ENCODE data around the gene EXOC2. TPM values are rescaled to one million over a fixed set of nuclear protein-coding genes. Genes with fewer than 3 reads are reported as not detected.

The EXOC2 gene
- total RNA-seq, 4 donors from 2014 or later, result 18.1 to 32.3 (median 21.6) TPM

DNA sequence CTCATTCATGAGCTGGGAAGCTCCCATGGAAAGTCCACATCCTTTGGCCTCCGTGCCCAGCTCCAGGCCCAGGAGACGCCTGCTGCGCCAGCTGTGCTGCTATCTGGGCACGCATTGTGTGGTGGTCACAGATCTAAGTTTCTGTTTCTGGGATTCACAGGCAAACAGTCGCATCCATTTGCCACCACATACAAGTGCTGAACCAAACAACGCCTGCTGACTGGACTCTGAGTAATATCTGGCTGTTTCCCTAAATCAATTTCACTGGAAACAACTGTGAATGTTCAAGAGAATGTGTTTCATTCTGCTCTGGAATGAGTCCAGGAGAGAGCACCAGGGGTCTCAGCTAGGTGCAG lies 255.9 kb downstream of the EXOC2 start:
- ATAC-seq (ENCODE audit: low FRiP score) (no peak), DNase-seq (ENCODE audit: low spot score) (no peak)
- TF ChIP-seq, protein P1, sequence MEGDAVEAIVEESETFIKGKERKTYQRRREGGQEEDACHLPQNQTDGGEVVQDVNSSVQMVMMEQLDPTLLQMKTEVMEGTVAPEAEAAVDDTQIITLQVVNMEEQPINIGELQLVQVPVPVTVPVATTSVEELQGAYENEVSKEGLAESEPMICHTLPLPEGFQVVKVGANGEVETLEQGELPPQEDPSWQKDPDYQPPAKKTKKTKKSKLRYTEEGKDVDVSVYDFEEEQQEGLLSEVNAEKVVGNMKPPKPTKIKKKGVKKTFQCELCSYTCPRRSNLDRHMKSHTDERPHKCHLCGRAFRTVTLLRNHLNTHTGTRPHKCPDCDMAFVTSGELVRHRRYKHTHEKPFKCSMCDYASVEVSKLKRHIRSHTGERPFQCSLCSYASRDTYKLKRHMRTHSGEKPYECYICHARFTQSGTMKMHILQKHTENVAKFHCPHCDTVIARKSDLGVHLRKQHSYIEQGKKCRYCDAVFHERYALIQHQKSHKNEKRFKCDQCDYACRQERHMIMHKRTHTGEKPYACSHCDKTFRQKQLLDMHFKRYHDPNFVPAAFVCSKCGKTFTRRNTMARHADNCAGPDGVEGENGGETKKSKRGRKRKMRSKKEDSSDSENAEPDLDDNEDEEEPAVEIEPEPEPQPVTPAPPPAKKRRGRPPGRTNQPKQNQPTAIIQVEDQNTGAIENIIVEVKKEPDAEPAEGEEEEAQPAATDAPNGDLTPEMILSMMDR (IDR thresholded peaks at IDR 0.05), result no peak

DNA sequence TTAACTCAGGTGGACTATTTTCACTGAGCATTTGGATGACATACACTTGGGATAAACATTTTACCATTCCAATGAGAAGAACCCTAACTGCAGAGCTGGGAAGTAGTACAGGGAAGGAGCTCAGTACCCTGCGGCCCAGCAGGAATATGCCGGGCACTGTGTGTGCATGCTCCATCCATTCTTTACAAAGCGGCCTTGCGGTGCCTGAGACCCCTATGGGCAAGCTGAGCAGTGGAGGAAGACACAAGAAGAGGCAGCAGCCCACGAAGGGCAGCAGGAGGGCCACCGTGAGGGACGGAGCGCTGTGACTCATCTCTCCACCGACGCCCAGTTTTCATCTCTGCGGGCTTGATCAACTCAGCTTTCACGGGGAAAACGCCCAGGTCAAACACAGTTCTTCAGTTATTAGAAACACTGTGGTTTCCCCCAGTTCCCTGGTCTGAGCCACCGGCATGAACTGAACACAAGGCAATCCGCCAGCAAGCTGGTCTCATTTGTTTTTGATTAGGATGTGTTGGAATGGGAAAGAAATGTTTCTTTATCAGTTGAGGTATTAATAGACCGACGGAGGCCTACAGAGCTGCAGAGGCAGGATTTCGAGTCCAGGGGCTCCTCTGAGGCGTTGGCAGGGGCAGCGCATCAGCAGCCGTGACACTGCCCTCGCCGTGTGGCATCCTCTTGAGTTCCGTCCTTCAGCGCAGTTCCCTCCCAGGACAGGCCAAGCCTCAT lies 256.5 kb downstream of the EXOC2 start:
- no peak for ATAC-seq (ENCODE audit: low FRiP score)
- TF ChIP-seq, protein P1 (IDR thresholded peaks at IDR 0.05), result no peak
- DNase-seq (ENCODE audit: low spot score), result no peak

DNA sequence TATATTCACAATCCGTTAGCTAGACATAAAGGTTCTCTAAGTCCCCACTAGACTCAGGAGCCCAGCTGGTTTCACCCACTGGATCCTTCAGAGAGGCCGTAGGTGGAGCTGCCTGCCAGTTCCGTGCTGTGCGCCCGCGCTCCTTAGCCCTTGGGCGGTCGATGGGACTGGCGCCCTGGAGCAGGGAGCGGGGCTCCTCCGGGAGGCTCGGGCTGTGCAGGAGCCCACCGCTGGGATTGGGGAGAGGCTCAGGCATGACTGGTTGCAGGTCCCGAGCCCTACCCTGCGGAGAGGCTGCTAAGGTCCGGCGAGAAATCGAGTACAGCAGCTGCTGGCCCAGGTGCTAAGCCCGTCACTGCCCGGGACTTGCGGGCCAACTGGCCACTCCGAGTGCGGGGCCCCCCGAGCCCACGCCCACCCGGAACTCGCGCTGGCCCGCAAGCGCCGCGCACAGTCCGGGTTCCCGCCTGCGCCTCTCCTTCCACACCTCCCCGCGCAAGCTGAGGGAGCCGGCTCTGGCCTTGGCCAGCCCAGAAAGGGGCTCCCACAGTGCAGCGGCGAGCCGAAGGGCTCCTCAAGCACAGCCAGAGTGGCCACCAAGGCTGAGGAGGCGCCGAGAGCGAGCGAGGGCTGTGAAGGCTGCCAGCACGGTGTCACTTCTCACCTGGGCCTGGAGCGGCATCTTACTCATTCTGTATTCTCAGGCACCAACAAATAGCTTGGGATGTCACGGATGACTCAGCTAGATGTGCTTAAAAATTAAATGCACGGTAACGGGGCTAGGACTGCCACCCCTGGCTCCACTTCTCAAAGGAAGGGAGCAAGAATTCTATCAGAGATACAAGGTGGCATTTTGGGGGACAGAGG lies 257.3 kb downstream of the EXOC2 start:
- ATAC-seq (ENCODE audit: low FRiP score), result no peak
- TF ChIP-seq, protein P1 (IDR thresholded peaks at IDR 0.05), result no peak
- no peak for DNase-seq (ENCODE audit: low spot score)

Other genes starting within 250 kb of the EXOC2 start
- gene HUS1B, start 36.0 kb downstream of the EXOC2 start, total RNA-seq, result 1 to 10 TPM in 2 of 4 donors, under 1 TPM in 1, not detected in 1; 0.88 to 5.4 (median 3.0) TPM